ENCODE results near the gene CARMIL1.

The CARMIL1 gene

GRCh38 chr6:25337431-25337830, 58.3 kb downstream of the CARMIL1 start:
- no peak for DNase-seq

- DNase-seq = no peak
These were observed 61.4 kb downstream of the CARMIL1 start for GRCh38 chr6:25340431-25341202.

- no peak for DNase-seq
These were observed 62.0 kb downstream of the CARMIL1 start for GRCh38 chr6:25341203-25341552.

- DNase-seq = no peak
These were observed 62.9 kb downstream of the CARMIL1 start for GRCh38 chr6:25341923-25342619.

GRCh38 chr6:25342802-25343201, 63.6 kb downstream of the CARMIL1 start:
- no peak for DNase-seq

- no peak for DNase-seq
These were observed 64.8 kb downstream of the CARMIL1 start for GRCh38 chr6:25343984-25344383.

- no peak for DNase-seq
These were observed 65.7 kb downstream of the CARMIL1 start for GRCh38 chr6:25344827-25345226.

GRCh38 chr6:25346064-25346463, 66.9 kb downstream of the CARMIL1 start:
- no peak for DNase-seq

- no peak for DNase-seq
These were observed 71.4 kb downstream of the CARMIL1 start for GRCh38 chr6:25350573-25350972.

- no peak for DNase-seq
These were observed 72.3 kb downstream of the CARMIL1 start for GRCh38 chr6:25351485-25351884.

- DNase-seq = no peak
These were observed 73.1 kb downstream of the CARMIL1 start for GRCh38 chr6:25352285-25352684.

- no peak for DNase-seq
These were observed 75.1 kb downstream of the CARMIL1 start for GRCh38 chr6:25354078-25354932.

GRCh38 chr6:25359191-25359861, 80.2 kb downstream of the CARMIL1 start:
- DNase-seq = no peak

GRCh38 chr6:25359891-25360290, 80.7 kb downstream of the CARMIL1 start:
- DNase-seq = no peak

GRCh38 chr6:25360621-25361020, 81.4 kb downstream of the CARMIL1 start:
- no peak for DNase-seq

GRCh38 chr6:25363427-25363826, 84.3 kb downstream of the CARMIL1 start:
- DNase-seq = no peak

- no peak for DNase-seq
These were observed 86.0 kb downstream of the CARMIL1 start for GRCh38 chr6:25365154-25365553.

- peak in 1 of 2 experiments; percentile 25 for DNase-seq
These were observed 87.8 kb downstream of the CARMIL1 start for GRCh38 chr6:25366903-25367545.

- no peak for DNase-seq
These were observed 89.9 kb downstream of the CARMIL1 start for GRCh38 chr6:25369036-25369432.

- DNase-seq = peak in 1 of 2 experiments; percentile 19
These were observed 90.4 kb downstream of the CARMIL1 start for GRCh38 chr6:25369433-25370177.

GRCh38 chr6:25370178-25371036, 91.2 kb downstream of the CARMIL1 start:
- DNase-seq = no peak
